HG02642 (cell line): ENCODE results near the gene NPBWR2.

Source experiments
- ATAC-seq: cut with Tn5 transposase; IDR thresholded peaks from one replicate; pipeline ENCODE4 v1.9.1; 2021; ENCODE audit warnings: mild to moderate bottlenecking; ENCODE audit not compliant: unreplicated experiment, poor library complexity

NPBWR2 gene

DNA sequence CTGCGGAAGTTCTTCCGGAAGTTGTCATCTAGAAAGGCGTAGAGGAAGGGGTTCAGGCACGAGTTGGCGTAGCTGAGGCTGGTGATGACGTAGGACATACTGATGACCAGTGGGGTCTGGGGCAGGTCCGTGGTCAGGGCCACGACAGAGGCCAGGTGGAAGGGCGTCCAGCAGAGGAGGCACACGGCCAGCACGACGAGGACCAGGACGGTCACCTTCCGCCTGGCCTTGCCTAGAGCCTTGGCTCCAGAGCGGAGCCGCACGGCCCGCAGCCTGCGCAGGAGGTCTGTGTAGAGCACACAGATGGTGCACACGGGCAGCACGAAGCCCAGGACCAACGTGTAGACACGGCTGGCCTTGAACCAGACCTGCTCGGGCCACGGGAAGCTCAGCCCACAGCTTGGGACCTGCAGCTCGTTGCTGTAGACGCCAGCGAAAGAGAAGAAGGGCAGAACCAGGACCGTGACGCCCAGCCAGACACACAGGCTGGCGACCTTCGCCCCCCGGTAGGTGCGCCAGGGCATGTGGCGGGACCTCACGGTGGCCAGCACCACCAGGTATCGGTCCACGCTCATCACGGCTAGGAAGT, 1.4 kb downstream of the NPBWR2 start:
- no peak for ATAC-seq

GRCh38 chr20:64104667-64105451, 2.5 kb downstream of the NPBWR2 start:
- no peak for ATAC-seq

DNA sequence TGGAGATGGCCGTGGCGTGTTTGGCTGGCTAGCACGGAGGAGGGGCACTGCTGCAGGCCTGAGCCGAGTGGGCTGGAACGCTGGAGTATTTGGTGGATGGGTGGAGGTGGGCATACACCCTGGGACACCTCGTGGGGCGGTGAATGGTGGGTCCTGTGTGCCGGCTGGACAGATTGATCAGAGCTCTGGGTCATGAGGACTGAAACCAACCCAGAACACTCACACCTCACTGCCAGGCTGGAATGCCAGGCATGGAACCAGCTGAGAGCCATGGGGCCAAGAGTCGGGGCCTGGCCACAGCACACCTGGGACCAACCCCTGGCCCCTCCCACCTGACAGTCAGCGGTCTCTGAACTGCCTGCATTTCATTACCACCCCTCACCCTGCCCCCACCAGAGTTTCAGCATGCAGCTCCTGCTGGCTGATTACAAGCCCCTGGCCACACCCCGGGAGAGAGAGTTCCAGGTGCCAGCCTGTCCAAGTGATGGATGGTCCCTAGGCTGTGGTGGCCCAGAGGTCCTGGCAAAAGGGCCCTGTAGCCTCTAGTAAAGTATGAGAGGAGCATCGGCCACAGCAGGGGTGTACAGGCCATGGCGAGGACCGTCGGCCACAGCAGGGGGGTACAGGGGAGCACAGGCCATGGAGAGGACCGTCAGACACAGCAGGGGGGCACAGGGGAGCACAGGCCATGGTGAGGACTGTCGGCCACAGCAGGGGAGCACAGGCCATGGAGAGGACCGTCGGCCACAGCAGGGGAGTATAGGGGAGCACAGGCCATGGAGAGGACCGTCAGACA, 3.3 kb downstream of the NPBWR2 start:
- ATAC-seq = no peak

- no peak for ATAC-seq
Measured at GRCh38 chr20:64102647-64103354, 4.6 kb downstream of the NPBWR2 start.

GRCh38 chr20:64101731-64102621, 5.4 kb downstream of the NPBWR2 start:
- ATAC-seq = no peak

- ATAC-seq = no peak
Measured at GRCh38 chr20:64100946-64101688, 6.2 kb downstream of the NPBWR2 start.

- no peak for ATAC-seq
Measured at GRCh38 chr20:64100566-64100888, 6.8 kb downstream of the NPBWR2 start.

GRCh38 chr20:64099880-64100565, 7.3 kb downstream of the NPBWR2 start:
- ATAC-seq = no peak

DNA sequence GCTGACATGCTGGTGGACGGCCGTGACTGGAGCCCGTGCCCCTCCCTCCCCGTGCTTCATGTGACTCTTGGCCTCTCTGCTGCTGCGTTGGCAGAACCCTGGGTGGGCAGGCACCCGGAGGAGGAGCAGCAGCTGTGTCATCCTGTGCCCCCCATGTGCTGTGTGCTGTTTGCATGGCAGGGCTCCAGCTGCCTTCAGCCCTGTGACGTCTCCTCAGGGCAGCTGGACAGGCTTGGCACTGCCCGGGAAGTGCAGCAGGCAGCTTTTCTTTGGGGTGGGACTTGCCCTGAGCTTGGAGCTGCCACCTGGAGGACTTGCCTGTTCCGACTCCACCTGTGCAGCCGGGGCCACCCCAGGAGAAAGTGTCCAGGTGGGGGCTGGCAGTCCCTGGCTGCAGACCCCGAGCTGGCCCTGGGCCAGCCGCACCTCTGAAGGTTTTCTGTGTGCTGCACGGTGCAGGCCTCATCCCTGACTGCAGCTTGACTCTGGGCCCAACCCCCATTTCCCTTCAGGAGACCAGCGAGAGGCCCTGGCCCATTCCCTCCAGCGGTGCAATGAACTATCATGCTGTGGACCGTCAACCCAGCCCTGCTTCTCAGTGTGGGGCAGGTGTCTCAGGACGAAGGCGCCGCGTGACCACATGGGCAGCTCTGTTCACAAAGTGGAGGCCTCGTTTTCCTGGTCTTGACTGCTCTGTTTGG, 8.1 kb downstream of the NPBWR2 start:
- ATAC-seq = no peak

GRCh38 chr20:64098471-64099013, 8.8 kb downstream of the NPBWR2 start:
- ATAC-seq = no peak

GRCh38 chr20:64096535-64096934, 10.8 kb downstream of the NPBWR2 start:
- ATAC-seq = no peak

DNA sequence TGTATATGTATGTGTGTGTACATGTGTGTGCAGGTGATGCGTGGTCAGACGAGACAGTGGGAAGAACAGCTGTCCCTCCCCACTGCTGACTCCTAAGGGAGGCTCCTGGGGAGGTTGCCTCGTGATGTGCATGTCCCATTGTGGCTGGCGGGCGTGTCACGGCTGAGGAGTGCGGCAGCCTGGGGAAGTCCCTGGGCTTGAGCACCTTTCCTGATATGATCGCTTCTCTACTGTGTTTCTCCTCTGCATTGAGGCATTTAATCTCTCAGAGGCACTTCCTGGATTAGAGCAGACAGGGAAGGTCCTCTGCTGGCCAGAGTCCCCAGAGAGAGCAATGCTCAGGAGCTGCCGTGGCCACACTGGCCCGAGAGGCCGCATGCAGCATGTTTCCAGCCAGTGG, 11.4 kb downstream of the NPBWR2 start:
- ATAC-seq = no peak

- no peak for ATAC-seq
Measured at GRCh38 chr20:64095455-64095854, 11.9 kb downstream of the NPBWR2 start.

GRCh38 chr20:64093013-64093503, 14.3 kb downstream of the NPBWR2 start:
- ATAC-seq = no peak

GRCh38 chr20:64092258-64093012, 14.9 kb downstream of the NPBWR2 start:
- ATAC-seq = no peak

DNA sequence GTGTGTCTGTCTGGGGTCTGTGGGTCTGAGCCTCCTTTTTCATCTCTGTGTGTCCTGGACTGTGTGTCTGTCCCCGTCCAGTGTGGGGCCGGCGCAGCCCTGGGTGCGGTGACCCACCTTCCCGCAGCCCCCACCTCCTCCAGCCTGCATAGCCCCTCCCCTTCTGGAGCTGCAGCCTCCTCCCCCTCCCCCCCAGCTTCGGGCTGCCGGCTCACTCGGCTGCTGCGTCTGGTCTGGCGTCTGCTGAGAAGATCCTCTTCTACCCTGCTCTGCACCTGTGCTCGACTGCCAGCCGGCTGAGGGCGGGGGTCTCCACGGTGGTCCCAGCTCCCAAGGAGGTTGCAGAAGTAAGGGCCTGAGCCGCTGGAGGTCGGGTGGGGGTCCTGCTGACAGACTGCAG, 15.6 kb downstream of the NPBWR2 start:
- ATAC-seq = no peak

DNA sequence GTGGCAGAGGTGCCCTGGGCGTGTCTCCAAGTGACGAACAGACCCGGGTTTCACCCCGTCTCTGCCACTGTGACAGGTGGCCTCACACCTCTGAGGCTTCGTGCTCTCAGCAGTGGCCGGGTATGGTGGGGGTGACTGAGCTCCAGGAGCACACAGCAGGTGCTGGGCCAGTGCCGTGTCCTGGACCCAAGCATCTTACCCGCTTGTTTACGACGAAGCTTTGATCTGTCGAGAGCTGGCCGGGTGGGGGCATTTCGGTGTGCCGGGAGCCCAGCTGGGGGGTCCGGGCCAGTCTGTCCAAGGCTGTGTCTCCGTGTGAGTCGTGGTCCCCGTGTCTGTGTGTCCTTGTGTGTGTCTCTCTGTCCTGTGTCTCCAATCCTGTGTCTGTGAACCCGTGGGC, 16.0 kb downstream of the NPBWR2 start:
- ATAC-seq = no peak
